HG02840 (cell line): Measurements from ENCODE around the gene ZBTB11.
"Not testable (repeated sequence)": the region's sequence is repeated elsewhere in the genome, so short reads cannot be mapped to it uniquely, and the experiment has no call there.

Experiments
- ATAC-seq: cut with Tn5 transposase; IDR thresholded peaks from one replicate; pipeline ENCODE4 v1.9.1; 2021; ENCODE audit warnings: mild to moderate bottlenecking, moderate library complexity, moderate number of reproducible peaks; ENCODE audit not compliant: unreplicated experiment, low FRiP score

The ZBTB11 gene

GRCh38 chr3:101624857-101625256 is 52.1 kb downstream of the ZBTB11 start:
- no peak for ATAC-seq

- ATAC-seq: no peak
Measured at GRCh38 chr3:101623656-101624055, 53.3 kb downstream of the ZBTB11 start.

GRCh38 chr3:101619734-101620133 is 57.2 kb downstream of the ZBTB11 start:
- no peak for ATAC-seq

- no peak for ATAC-seq
Measured at GRCh38 chr3:101618726-101619125, 58.2 kb downstream of the ZBTB11 start.

GRCh38 chr3:101617478-101617877 is 59.5 kb downstream of the ZBTB11 start:
- no peak for ATAC-seq

- no peak for ATAC-seq
Measured at GRCh38 chr3:101615525-101615924, 61.4 kb downstream of the ZBTB11 start.

GRCh38 chr3:101613014-101613413 is 63.9 kb downstream of the ZBTB11 start:
- ATAC-seq: not testable (repeated sequence)

- peak; percentile 67 for ATAC-seq
Measured at GRCh38 chr3:101611023-101611422, 65.9 kb downstream of the ZBTB11 start.

- ATAC-seq: not testable (repeated sequence)
Measured at GRCh38 chr3:101605398-101605797, 71.5 kb downstream of the ZBTB11 start.

- ATAC-seq: no peak
Measured at GRCh38 chr3:101603184-101603583, 73.7 kb downstream of the ZBTB11 start.

GRCh38 chr3:101602731-101603130 is 74.2 kb downstream of the ZBTB11 start:
- no peak for ATAC-seq
